Jurkat, Clone E6-1 (cell line): ENCODE measurements around the gene LMLN.
"Not testable (repeated sequence)": the region's sequence is repeated elsewhere in the genome, so short reads cannot be mapped to it uniquely, and the experiment has no call there.

Experiments used
- DNase-seq: peaks from one replicate; pipeline ENCODE4 v3.0.0-alpha.2; 2011; ENCODE audit warnings: low read depth, low spot score
- H3K4me3 ChIP-seq: 2 replicates; pipeline ENCODE4 v1.5.1; 2011; ENCODE audit warnings: mild to moderate bottlenecking, low read length, control low read depth, moderate library complexity

The LMLN gene

GRCh38 chr3:198018416-198018815, 58.4 kb downstream of the LMLN start:
- DNase-seq, result no peak
- no peak overlapping the region for H3K4me3 ChIP-seq

DNA sequence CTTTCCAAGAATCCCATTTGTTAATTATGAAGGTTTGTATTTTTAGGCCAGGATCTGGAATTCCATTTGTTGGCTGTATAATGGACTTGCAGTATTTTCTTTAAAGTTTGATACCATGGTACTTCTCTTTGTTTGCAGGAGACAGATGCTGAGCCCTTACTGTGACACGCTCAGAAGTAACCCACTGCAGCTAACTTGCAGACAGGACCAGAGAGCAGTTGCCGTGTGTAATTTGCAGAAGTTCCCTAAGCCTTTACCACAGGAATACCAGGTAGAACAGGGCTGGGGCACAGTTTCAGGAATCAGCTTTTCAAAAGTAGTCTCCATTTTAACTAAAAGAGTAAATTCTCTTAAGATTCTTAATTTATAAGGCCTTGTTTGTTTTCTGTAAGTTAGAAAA, 59.1 kb downstream of the LMLN start:
- DNase-seq, result no peak
- H3K4me3 ChIP-seq, result no peak overlapping the region

DNA sequence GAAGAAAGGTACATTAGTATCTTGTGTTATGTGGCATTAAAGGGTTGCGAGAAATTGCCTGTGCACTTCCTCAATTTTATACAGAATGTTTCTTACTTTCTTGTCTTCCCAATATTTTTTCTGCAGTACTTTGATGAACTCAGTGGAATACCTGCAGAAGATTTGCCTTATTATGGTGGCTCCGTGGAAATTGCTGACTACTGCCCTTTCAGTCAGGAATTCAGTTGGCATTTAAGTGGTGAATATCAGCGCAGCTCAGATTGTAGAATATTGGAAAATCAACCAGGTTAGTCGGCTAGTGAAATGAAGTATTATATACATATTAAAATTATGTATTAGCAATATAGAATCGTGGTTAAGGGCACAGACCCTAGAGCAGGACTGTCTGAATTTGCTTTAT, 61.3 kb downstream of the LMLN start:
- DNase-seq, result no peak
- H3K4me3 ChIP-seq, result no peak overlapping the region

GRCh38 chr3:198022604-198023003, 62.6 kb downstream of the LMLN start:
- H3K4me3 ChIP-seq, result no peak overlapping the region
- DNase-seq, result no peak

DNA sequence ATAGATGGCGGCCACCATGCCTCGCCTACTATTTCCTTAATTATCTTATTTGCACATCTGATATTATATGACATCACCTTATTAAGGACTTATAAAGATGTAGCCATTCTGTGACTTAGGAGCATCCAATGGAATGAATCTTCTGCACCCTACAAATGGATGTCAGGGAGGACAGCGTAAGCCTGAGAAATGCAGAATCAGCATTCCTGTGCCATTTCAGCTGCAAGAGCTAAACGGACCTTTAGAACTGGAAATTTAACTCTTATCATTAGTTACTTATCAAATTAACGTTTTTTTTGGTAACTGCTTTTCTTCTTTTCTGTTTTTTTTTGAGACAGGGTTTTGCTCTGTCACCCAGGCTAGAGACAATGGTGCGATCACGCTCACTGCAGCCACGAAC, 65.6 kb downstream of the LMLN start:
- DNase-seq, result no peak

DNA sequence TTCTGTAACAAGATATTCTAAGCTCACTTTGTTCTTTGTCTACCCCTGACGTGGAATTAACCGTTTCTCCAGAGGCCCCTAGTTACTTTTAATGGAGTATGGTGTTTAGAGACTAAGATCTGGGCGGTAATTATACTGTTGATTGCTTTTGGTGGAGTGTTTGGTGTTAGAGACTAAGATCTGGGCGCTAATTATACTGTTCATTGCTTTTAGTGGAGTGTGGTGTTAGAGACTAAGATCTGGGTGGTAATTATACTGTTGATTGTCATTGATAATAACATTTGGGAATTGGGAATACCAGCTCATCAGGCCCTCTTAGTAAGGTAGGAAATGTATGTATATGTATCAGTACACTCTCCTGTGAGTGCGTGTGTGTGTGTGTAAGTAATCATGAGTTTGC, 66.6 kb downstream of the LMLN start:
- no peak overlapping the region for H3K4me3 ChIP-seq
- DNase-seq, result no peak

More for the DNA sequence above, 65.6 kb downstream of the LMLN start:
- no peak overlapping the region for H3K4me3 ChIP-seq

- no peak overlapping the region for H3K4me3 ChIP-seq
- DNase-seq, result no peak
Measured at GRCh38 chr3:198027045-198027798, 67.2 kb downstream of the LMLN start.

DNA sequence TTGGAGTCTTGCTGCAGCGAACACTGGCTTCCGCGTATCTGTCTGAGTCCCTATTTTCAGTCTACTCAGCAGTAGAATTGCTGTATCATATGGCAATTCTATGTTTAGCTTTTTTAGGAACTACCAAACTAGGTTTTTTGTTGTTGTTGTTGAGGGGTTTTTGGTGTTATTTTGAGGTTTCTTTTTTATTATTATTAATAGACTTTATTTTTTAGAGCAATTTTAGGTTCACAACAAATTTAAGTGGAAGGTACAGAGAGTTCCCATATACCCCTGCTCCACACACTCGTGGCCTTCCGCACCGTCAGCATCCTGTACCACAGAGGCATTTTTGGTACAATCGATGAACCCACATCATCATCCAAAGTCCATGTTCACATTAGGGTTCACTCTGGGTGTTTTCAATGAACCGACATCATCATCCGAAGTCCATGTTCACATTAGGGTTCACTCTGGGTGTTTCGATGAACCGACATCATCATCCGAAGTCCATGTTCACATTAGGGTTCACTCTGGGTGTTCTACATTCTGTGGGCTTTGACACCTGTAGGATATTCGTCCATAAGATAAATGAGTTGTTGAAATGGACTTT, 67.9 kb downstream of the LMLN start:
- no peak for DNase-seq
- H3K4me3 ChIP-seq, result no peak overlapping the region

GRCh38 chr3:198028718-198029117, 68.7 kb downstream of the LMLN start:
- no peak overlapping the region for H3K4me3 ChIP-seq
- DNase-seq, result no peak

DNA sequence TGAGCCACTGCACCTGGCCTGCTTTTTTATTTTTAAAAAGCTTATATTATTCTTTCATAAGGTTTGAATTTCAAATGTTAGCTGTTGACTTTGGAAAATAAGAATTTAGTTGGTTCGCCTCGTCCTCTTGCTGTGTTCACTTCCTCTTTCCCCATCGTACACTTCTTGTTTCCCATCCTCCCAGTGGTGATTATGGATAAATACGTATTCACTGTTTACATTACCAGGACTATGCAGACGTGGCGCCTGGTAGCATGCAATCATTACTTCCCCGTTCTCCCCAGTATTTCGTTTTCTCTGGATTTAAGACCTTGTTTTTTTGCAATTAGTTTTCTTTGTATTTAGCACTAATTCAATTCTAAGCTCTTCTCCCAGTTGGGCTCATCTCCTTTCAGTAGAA, 70.1 kb downstream of the LMLN start:
- no peak for DNase-seq
- H3K4me3 ChIP-seq, result no peak overlapping the region

GRCh38 chr3:198030726-198031125, 70.7 kb downstream of the LMLN start:
- no peak overlapping the region for H3K4me3 ChIP-seq
- no peak for DNase-seq

DNA sequence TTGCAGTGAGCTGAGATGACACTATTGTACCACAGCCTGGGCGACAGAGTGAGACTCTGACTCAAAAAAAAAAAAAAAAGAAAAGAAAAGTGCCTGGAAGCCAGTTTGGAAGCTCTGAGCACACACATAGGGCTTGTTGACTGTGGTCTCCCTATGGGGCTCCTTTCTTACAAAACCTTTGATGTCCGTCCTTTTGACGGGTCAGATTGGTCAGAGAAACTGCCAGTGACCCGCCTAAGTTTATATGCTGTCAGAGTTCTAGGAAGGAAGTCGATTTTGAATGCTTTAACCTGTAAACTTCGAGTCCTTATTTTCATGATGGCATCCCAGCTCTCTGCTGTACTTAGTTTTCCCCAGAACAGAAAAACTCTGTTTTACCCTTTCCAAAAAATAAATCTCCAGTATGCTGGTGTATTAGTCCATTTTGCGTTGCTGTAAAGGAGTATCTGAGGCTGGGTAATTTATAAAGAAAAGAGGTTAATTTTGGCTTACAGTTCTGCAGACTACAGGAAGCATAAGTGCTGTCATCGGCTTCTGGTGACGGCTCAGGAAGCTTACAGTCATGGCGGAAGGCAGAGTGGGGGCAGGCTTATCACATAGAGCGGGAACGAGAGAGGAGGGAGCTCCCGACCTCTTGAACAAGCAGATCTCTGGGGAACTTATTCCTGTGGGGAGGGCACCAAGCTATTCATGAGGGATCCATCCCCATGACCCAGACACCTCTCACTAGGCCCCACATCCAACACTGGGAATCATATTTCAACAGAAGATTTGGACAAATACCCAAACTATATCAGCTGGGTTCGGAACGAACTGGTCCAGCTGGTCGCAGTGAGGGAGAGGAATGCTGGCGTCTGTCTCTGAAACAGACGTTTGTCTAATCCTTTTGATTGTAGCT, 72.3 kb downstream of the LMLN start:
- no peak for DNase-seq

DNA sequence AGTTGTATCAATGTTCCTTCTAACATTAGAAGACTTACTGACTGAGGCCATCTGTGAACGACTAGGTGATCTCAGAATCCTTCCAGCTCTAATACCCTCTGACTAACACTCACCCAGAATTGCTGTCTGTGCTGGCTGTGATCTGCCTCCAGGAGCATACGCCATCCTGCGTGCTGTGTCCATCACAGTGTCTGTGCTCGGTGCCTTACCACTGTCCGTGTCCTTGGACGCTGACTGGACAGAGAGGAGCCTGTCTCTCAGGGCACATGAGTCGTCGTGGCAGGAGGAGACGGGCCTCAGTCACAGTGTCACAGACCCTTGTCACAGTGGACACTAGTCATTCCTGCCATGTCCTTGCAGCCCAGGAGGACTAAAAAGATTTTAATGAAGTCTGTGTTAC, 83.1 kb downstream of the LMLN start:
- no peak for DNase-seq
- H3K4me3 ChIP-seq, result no peak overlapping the region

More for the DNA sequence above, 72.3 kb downstream of the LMLN start:
- H3K4me3 ChIP-seq, result no peak overlapping the region

DNA sequence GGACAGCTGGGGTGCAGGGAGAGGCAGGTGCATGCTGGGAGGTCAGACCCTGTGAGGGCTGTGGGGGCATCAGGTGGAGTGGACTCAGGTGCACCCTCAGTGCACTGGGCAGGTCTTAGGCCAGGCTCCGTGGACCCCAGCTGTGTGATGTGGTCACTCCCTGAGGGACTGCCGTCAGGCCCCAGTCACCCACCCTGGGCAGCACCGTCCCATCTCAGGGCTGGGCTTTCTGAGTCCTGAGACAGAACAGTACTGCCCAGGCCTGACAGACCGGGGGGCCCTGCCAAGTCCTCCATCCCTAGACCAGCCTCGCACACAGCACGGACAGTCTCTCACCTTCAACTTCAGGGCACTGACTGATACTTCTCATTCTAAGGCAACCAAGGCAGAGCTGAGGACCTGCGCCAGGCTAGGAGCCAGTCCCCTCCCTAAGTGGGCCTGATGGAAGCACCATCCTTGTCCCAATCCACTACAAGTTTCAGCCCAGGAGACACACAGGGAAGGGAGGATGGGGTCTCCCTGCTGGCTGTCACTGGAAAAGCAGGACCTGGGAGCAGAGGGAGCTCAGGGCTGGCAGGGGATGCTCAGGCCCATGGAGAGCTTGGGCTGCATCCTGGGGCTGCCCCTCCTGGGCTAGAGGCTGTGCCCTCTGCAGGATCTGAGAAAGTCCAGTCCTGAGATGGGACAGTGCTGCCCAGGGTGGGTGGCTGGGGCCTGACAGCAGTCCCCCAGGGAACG, 86.3 kb downstream of the LMLN start:
- H3K4me3 ChIP-seq, result no peak overlapping the region
- DNase-seq, result no peak

DNA sequence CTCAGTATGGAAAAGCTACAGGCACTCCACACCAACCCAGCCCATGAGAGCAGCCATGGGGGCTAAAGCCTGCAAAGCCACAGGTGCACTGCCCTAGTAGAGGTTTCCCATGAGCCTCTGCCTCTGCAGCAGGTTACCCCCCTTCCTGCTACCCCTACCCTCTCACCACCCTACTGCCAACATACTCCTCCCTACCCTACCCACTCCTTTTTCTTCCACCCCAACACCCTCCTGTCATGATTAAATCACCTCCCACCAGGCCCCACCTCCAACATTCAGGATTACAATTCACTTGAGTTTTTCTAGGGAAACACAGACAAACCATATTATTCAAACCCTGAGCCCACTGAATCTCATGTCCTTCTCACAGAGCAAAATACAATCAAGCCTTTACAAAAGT, 88.4 kb downstream of the LMLN start:
- H3K4me3 ChIP-seq, result no peak overlapping the region
- no peak for DNase-seq

DNA sequence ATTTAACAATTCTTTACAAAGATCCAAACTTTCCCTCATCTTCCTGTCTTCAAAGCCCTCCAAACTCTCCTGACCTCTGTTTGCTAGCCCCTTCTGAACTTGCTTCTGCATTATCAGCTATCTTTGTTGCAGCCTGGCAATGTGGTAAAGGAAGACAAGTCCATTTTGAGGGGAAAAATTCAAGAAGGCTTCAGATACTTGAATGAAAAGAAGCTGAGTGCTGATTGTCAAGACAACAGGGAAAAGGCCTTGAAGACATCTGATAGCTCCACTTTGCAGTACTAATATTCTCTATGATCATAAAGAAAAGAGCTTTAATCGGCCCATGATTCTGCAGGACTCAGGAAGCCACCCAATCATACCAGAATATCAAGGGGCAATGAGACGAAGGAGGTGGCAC, 91.8 kb downstream of the LMLN start:
- DNase-seq, result no peak
- H3K4me3 ChIP-seq, result no peak overlapping the region

GRCh38 chr3:198053462-198053861, 93.4 kb downstream of the LMLN start:
- H3K4me3 ChIP-seq, DNase-seq: not testable (repeated sequence)

DNA sequence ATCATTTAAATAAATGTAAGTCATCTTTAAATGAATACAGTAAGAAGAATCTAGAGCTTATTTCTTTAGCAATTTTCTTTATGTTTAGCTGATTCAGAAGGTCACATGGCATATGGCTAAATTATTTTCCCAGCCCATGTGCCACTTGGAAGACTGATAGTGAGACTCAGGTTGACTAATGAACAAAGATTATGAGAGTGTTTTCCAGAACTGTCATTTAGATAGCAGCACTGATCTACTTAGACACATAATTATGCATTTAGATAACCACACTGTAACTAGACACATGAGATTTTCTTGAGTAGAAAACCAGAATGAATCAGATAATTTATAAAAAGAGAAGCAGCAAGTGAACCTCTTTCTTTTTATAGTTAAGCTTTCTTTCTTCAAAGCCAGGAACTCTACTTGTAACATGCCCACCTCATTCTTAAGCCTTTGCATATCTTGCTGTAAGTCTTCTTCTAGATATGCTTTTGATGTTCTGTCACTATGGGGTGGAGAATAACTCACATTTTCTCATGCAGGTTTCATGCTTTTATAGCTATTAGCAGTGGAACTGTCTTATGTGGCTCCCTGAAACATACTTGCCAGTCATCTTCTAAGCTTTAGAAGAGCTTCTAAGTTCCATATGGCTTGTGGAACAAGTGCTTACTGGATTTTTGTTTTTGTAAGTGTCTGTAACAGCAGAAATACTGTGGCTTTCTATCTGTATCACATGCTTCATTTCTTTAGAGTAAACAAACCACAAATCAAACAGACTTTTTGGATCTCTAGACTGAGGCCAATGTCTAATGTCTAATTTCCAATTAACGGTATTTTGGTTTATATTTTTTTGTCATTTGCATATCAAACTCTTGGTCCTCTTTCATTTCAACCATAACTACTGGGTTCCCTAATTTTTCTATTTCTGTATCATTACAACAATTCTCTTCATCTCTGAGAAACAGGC, 101.4 kb downstream of the LMLN start:
- no peak for DNase-seq
- H3K4me3 ChIP-seq, result no peak overlapping the region
